HepG2 (cell line): ENCODE results near the gene FAM117B. TPM values are rescaled to one million over a fixed set of nuclear protein-coding genes. Genes with fewer than 3 reads are reported as not detected.
A peak's percentile ranks its signal among the peaks of the same experiment; 100 is the strongest.

Experiments used
- ARHGAP35 ChIP-seq: sonication (generic); formaldehyde crosslinking; IDR thresholded peaks from 2 replicates; pipeline ENCODE4 v1.9.0; 2022; ENCODE audit warnings: mild to moderate bottlenecking, inconsistent platforms, moderate library complexity, missing genetic modification reagents, borderline replicate concordance
- ATF7-NPFF ChIP-seq: sonication (generic); formaldehyde crosslinking; IDR thresholded peaks from 2 replicates; pipeline ENCODE4 v1.8.1; 2023; ENCODE audit warnings: mild to moderate bottlenecking, low read depth, missing genetic modification reagents, moderate library complexity
- CHD4 ChIP-seq: fragments of 200-600 bp; sonication (generic); IDR thresholded peaks from 2 replicates; pipeline ENCODE4 v1.7.0; 2017; ENCODE audit warnings: mild to moderate bottlenecking, low read length, borderline replicate concordance
- DPF2 ChIP-seq: sonication (generic); formaldehyde crosslinking; IDR thresholded peaks from 2 replicates; pipeline ENCODE4 v1.4.0; 2020; ENCODE audit warnings: mild to moderate bottlenecking, low read depth, missing genetic modification reagents, borderline replicate concordance
- FOXO1 ChIP-seq: sonication (generic); formaldehyde crosslinking; IDR thresholded peaks from 2 replicates; pipeline ENCODE4 v1.4.0; 2020; ENCODE audit warnings: missing genetic modification reagents
- FOXP4 ChIP-seq: sonication (generic); formaldehyde crosslinking; IDR thresholded peaks from 2 replicates; pipeline ENCODE4 v1.4.0; 2020; ENCODE audit warnings: missing genetic modification reagents
- JDP2 ChIP-seq: sonication (generic); formaldehyde crosslinking; IDR thresholded peaks from 2 replicates; pipeline ENCODE4 v1.8.1; 2022; ENCODE audit warnings: missing genetic modification reagents, borderline replicate concordance
- MED1 ChIP-seq: sonication (generic); formaldehyde crosslinking; IDR thresholded peaks from 2 replicates; pipeline ENCODE4 v1.4.0; 2020; ENCODE audit warnings: missing genetic modification reagents
- MIER3 ChIP-seq: IDR thresholded peaks from 2 replicates; pipeline ENCODE4 v1.6.1; 2016; ENCODE audit warnings: missing compliant biosample characterization, borderline replicate concordance
- ZBTB4 ChIP-seq: sonication (generic); formaldehyde crosslinking; IDR thresholded peaks from 2 replicates; pipeline ENCODE4 v1.4.0; 2020; ENCODE audit warnings: missing genetic modification reagents, mild to moderate bottlenecking, borderline replicate concordance
- ZNF558 ChIP-seq: sonication (generic); formaldehyde crosslinking; IDR thresholded peaks from 2 replicates; pipeline ENCODE4 v1.9.0; 2022; ENCODE audit warnings: mild to moderate bottlenecking, missing genetic modification reagents, borderline replicate concordance
- ZNF572 ChIP-seq: sonication (generic); formaldehyde crosslinking; IDR thresholded peaks from 2 replicates; pipeline ENCODE4 v1.5.1; 2020; ENCODE audit warnings: mild to moderate bottlenecking, missing genetic modification reagents
- polyA plus RNA-seq, 8 experiments: library from polyadenylated mRNA; depleted of rRNA in 3 of 8; stranded (reverse) in 7 of 8; unstranded in 1 of 8; fragments of >200 nt; fragmentation: Illumina TruSeq in 4 of 8; extraction: Trizol in 4 of 8; gene quantifications; 2 replicates each; pipeline versions ENCODE4 v1.2.1 to v1.2.3, GENCODE V29; 2011 to 2016; ENCODE audit warnings: low read depth in 4 of 8, missing spikeins in 1 of 8, mixed read lengths in 1 of 8; ENCODE audit not compliant: insufficient read depth in 1 of 8
- total RNA-seq, 5 experiments: library from RNA; depleted of rRNA; stranded (reverse); fragments of >200 nt; fragmentation: Illumina TruSeq; extraction: Trizol; gene quantifications; 2 replicates each; pipeline ENCODE4 v1.2.3, GENCODE V29; 2016; ENCODE audit warnings: low read depth in 1 of 5
- TF ChIP-seq, protein P1 (sequence below): sonication (generic); formaldehyde crosslinking; IDR thresholded peaks from one replicate; pipeline ENCODE4 v1.5.1; 2020; ENCODE audit warnings: mild to moderate bottlenecking, missing genetic modification reagents; ENCODE audit errors: not compliant biosample characterization

FAM117B gene
- total and polyA plus RNA-seq, 2 of the 13 experiments (the other 11 are each of a cell fraction or from before 2014, with no cell fraction given): 5.8 to 11.0 TPM

- peak; percentile 71; the same call in 1 of the 2 replicates for TF ChIP-seq ZBTB4 (CRISPR knock-in tag)
- TF ChIP-seq ARHGAP35: peak; percentile 63; the same call in 1 of the 2 replicates
- peak; percentile 54; the same call in 1 of the 2 replicates for TF ChIP-seq MIER3 (CRISPR knock-in tag)
- peak; percentile 88; the same call in 1 of the 2 replicates for TF ChIP-seq FOXO1
- TF ChIP-seq ZNF558: no peak
- TF ChIP-seq ATF7-NPFF (CRISPR knock-in tag): peak; percentile 80
- no peak for TF ChIP-seq JDP2
- TF ChIP-seq FOXP4: peak; percentile 98
- TF ChIP-seq MED1 (CRISPR knock-in tag): peak; percentile 68; the same call in 1 of the 2 replicates
- TF ChIP-seq, protein P1, sequence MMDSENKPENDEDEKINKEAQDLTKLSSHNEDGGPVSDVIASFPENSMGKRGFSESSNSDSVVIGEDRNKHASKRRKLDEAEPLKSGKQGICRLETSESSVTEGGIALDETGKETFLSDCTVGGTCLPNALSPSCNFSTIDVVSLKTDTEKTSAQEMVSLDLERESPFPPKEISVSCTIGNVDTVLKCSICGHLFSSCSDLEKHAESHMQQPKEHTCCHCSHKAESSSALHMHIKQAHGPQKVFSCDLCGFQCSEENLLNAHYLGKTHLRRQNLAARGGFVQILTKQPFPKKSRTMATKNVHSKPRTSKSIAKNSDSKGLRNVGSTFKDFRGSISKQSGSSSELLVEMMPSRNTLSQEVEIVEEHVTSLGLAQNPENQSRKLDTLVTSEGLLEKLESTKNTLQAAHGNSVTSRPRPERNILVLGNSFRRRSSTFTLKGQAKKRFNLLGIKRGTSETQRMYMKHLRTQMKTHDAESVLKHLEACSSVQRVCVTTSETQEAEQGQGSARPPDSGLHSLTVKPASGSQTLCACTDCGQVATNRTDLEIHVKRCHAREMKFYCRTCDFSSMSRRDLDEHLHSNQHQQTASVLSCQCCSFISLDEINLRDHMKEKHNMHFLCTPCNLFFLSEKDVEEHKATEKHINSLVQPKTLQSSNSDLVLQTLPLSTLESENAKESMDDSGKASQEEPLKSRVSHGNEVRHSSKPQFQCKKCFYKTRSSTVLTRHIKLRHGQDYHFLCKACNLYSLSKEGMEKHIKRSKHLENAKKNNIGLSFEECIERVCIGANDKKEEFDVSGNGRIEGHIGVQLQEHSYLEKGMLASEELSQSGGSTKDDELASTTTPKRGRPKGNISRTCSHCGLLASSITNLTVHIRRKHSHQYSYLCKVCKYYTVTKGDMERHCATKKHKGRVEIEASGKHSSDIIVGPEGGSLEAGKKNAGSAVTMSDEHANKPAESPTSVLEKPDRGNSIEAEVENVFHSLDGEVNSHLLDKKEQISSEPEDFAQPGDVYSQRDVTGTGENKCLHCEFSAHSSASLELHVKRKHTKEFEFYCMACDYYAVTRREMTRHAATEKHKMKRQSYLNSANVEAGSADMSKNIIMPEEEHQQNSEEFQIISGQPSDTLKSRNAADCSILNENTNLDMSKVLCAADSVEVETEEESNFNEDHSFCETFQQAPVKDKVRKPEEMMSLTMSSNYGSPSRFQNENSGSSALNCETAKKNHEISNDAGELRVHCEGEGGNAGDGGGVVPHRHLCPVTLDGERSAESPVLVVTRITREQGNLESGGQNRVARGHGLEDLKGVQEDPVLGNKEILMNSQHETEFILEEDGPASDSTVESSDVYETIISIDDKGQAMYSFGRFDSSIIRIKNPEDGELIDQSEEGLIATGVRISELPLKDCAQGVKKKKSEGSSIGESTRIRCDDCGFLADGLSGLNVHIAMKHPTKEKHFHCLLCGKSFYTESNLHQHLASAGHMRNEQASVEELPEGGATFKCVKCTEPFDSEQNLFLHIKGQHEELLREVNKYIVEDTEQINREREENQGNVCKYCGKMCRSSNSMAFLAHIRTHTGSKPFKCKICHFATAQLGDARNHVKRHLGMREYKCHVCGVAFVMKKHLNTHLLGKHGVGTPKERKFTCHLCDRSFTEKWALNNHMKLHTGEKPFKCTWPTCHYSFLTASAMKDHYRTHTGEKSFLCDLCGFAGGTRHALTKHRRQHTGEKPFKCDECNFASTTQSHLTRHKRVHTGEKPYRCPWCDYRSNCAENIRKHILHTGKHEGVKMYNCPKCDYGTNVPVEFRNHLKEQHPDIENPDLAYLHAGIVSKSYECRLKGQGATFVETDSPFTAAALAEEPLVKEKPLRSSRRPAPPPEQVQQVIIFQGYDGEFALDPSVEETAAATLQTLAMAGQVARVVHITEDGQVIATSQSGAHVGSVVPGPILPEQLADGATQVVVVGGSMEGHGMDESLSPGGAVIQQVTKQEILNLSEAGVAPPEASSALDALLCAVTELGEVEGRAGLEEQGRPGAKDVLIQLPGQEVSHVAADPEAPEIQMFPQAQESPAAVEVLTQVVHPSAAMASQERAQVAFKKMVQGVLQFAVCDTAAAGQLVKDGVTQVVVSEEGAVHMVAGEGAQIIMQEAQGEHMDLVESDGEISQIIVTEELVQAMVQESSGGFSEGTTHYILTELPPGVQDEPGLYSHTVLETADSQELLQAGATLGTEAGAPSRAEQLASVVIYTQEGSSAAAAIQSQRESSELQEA: peak; percentile 86
- TF ChIP-seq CHD4: no peak
- peak; percentile 75; the same call in 1 of the 2 replicates for TF ChIP-seq DPF2
- no peak for TF ChIP-seq ZNF572 (CRISPR knock-in tag)
Observed at GRCh38 chr2:202588647-202589581, 45.9 kb upstream of the FAM117B start (continued).
